Suprapubic skin (tissue), 4 donors: Measurements from ENCODE around the gene MCTP1.

Source experiments
- EP300 ChIP-seq: sonication (generic); formaldehyde crosslinking; IDR thresholded peaks from one replicate; pipeline ENCODE4 v1.6.1; 2017; ENCODE audit warnings: antibody characterized with exemption
- POLR2A ChIP-seq, 2 donors: fragments of 450-650 bp; IDR thresholded peaks; one replicate each; pipeline ENCODE4 v1.6.1; 2017; ENCODE audit warnings: antibody characterized with exemption in 2 of 2, mild to moderate bottlenecking in 2 of 2, moderate library complexity in 2 of 2
- POLR2AphosphoS5 ChIP-seq, 3 donors: sonication (generic); formaldehyde crosslinking; IDR thresholded peaks; one replicate each; pipeline ENCODE4 v1.6.1; 2017; ENCODE audit warnings: antibody characterized with exemption in 3 of 3
- TF ChIP-seq, protein P1 (sequence below), 2 donors: fragments of 200-600 bp in 1 of 2; fragments of 450-650 bp in 1 of 2; sonication (generic) in 1 of 2; IDR thresholded peaks; one replicate each; pipeline ENCODE4 v1.5.1; 2016 to 2019; ENCODE audit warnings: antibody characterized with exemption in 2 of 2, mild to moderate bottlenecking in 1 of 2, moderate library complexity in 1 of 2

DNA sequence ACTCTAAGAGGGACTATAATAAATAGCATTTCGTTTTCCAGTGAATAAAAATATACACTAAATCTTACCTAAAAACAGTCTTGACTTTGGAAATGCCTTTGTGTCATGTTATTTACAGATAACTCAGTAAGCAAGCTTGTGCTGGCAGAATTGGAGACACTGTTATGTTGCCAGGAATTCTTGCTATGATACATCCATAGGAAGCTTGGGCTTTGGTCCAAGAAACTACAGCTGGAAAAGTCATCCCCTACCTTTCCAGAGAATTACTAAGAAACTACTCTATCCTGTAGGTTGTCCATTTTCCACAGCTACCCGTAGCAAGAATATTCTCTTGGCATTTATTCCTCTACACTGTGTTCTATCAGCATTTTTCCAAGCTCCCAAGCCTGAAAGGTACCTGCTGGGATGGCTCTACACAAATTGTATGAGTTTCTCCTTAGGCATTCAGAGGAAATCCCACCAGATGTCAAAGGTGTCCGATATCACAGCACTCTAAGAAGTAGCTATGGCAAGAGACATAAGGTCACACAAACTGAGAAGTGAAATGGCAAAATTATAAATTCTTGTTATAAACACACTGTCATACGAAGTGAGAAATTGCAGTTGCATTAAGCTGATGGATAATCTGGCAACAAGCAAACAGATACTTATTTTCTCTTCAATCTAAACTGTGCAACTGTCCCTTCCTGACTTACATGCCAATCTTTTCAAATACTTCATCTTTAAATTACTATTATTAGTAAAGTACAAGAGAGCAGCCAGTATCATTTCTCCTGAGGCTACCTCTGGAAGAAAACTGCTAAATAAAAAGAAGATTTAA lies 68.5 kb downstream of the MCTP1 start:
- TF ChIP-seq, protein P1, sequence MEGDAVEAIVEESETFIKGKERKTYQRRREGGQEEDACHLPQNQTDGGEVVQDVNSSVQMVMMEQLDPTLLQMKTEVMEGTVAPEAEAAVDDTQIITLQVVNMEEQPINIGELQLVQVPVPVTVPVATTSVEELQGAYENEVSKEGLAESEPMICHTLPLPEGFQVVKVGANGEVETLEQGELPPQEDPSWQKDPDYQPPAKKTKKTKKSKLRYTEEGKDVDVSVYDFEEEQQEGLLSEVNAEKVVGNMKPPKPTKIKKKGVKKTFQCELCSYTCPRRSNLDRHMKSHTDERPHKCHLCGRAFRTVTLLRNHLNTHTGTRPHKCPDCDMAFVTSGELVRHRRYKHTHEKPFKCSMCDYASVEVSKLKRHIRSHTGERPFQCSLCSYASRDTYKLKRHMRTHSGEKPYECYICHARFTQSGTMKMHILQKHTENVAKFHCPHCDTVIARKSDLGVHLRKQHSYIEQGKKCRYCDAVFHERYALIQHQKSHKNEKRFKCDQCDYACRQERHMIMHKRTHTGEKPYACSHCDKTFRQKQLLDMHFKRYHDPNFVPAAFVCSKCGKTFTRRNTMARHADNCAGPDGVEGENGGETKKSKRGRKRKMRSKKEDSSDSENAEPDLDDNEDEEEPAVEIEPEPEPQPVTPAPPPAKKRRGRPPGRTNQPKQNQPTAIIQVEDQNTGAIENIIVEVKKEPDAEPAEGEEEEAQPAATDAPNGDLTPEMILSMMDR (IDR thresholded peaks at IDR 0.05) = no peak
- TF ChIP-seq POLR2A (IDR thresholded peaks at IDR 0.05) (no peak), POLR2AphosphoS5 (IDR thresholded peaks at IDR 0.05) (no peak), EP300 (no peak)
